Right kidney (tissue), 9 donors: ENCODE data around the gene C11orf68.
"Not testable (repeated sequence)": the region's sequence is repeated elsewhere in the genome, so short reads cannot be mapped to it uniquely, and the experiment has no call there.

Experiments
- DNase-seq: peaks from one replicate; pipeline ENCODE4 v3.0.0-alpha.2; 2016
- long read RNA-seq, 8 donors: transcript quantifications; one replicate each; lab custom pipeline, GENCODE V29; 2026

C11orf68 gene
- long read RNA-seq, donor 1, transcript C11orf68-201 (2 exons, 1,619 nt), result minor isoform, 7 of 336 reads
- long read RNA-seq, donor 1, transcript C11orf68-202 (2 exons, 1,559 nt), result major isoform, 20 of 336 reads
- long read RNA-seq, donor 1, transcript C11orf68-203 (1 exons, 1,528 nt), result minor isoform, 14 of 336 reads
- long read RNA-seq, donor 1, partial matches to known transcripts, result 295 of 336 reads
- long read RNA-seq, donor 1, other reads (novel, unspliced or antisense), result 0 of 336 reads
- long read RNA-seq, donor 2, transcript C11orf68-202 (2 exons, 1,559 nt), result minor isoform, 9 of 32 reads
- long read RNA-seq, donor 2, transcript C11orf68-201 (2 exons, 1,619 nt), result minor isoform, 5 of 32 reads
- long read RNA-seq, donor 2, transcript C11orf68-203 (1 exons, 1,528 nt), result major isoform, 18 of 32 reads
- long read RNA-seq, donor 2, partial matches to known transcripts, result 0 of 32 reads
- long read RNA-seq, donor 2, other reads (novel, unspliced or antisense), result 0 of 32 reads
- long read RNA-seq, donor 3, partial matches to known transcripts, result 60 of 144 reads
- long read RNA-seq, donor 3, other reads (novel, unspliced or antisense), result 75 of 144 reads
- long read RNA-seq, donor 4, transcript C11orf68-201 (2 exons, 1,619 nt), result minor isoform, 7 of 43 reads
- long read RNA-seq, donor 4, transcript C11orf68-202 (2 exons, 1,559 nt), result minor isoform, 8 of 43 reads
- long read RNA-seq, donor 4, transcript C11orf68-203 (1 exons, 1,528 nt), result major isoform, 28 of 43 reads
- long read RNA-seq, donor 4, partial matches to known transcripts, result 0 of 43 reads
- long read RNA-seq, donor 4, other reads (novel, unspliced or antisense), result 0 of 43 reads
- long read RNA-seq, donor 5, transcript C11orf68-201 (2 exons, 1,619 nt), result minor isoform, 8 of 380 reads
- long read RNA-seq, donor 5, transcript C11orf68-202 (2 exons, 1,559 nt), result major isoform, 16 of 380 reads
- long read RNA-seq, donor 5, transcript C11orf68-203 (1 exons, 1,528 nt), result minor isoform, 11 of 380 reads
- long read RNA-seq, donor 5, partial matches to known transcripts, result 345 of 380 reads
- long read RNA-seq, donor 5, other reads (novel, unspliced or antisense), result 0 of 380 reads
- long read RNA-seq, donor 6, transcript C11orf68-202 (2 exons, 1,559 nt), result minor isoform, 13 of 37 reads
- long read RNA-seq, donor 6, transcript C11orf68-201 (2 exons, 1,619 nt), result minor isoform, 5 of 37 reads
- long read RNA-seq, donor 6, transcript C11orf68-203 (1 exons, 1,528 nt), result major isoform, 19 of 37 reads
- long read RNA-seq, donor 6, partial matches to known transcripts, result 0 of 37 reads
- long read RNA-seq, donor 6, other reads (novel, unspliced or antisense), result 0 of 37 reads
- long read RNA-seq, donor 7, transcript C11orf68-203 (1 exons, 1,528 nt), result major isoform, 32 of 467 reads
- long read RNA-seq, donor 7, transcript C11orf68-201 (2 exons, 1,619 nt), result minor isoform, 8 of 467 reads
- long read RNA-seq, donor 7, transcript C11orf68-202 (2 exons, 1,559 nt), result minor isoform, 20 of 467 reads
- long read RNA-seq, donor 7, partial matches to known transcripts, result 407 of 467 reads
- long read RNA-seq, donor 7, other reads (novel, unspliced or antisense), result 0 of 467 reads
- long read RNA-seq, donor 8, transcript C11orf68-202 (2 exons, 1,559 nt), result major isoform, 18 of 43 reads
- long read RNA-seq, donor 8, transcript C11orf68-203 (1 exons, 1,528 nt), result major isoform, 18 of 43 reads
- long read RNA-seq, donor 8, transcript C11orf68-201 (2 exons, 1,619 nt), result minor isoform, 7 of 43 reads
- long read RNA-seq, donor 8, partial matches to known transcripts, result 0 of 43 reads
- long read RNA-seq, donor 8, other reads (novel, unspliced or antisense), result 0 of 43 reads

DNA sequence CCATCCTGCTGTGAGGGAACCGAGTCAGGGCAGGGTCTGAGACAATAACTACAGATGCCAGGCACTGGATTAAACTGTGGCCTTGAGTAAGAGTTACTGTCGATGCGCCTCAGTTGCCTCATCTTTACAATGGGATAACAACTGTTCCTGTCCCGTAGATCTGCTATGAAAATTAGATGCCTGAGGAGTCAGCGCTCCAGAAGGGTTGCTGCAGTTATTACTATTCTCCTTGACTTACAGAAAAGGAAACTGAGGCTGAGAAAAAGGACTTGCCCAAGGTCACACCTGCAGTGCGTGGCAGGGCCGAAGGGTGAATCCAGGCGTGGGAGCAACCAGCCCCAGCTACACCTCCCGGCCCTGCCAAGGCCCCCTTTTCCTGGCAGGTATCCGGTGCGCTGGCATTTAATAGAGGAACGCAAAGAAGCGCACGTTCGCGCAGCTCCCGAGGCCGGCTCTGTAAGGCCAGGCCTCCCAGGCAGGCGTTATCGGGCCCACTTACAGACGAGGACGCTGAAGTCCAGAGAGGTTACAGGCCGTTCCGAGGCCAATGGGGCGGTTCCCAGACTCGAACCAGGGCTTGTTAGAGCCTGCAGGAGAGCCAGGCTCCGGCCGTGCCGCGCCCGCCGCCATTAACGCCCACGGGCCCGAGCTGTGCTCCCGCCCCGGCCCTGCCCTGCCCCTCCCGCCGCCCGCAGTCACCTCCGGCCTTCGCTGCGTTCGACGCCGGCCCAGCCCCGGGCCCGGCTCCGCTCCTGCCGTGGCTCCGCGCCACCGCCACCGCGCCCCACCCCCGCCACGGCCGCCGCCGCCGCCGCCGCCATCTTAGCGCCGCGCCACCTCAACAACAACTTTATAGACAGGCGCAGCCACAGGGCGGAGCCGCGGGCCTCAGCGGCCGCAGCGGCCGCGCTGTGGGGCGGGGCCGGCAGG, at the start of gene C11orf68:
Gene C11orf68 (minus strand): TSS at position 852 of the 930 bp plus-strand sequence. CDS start 31 bp downstream, at position 821.
- peak; percentile 67 for DNase-seq

DNA sequence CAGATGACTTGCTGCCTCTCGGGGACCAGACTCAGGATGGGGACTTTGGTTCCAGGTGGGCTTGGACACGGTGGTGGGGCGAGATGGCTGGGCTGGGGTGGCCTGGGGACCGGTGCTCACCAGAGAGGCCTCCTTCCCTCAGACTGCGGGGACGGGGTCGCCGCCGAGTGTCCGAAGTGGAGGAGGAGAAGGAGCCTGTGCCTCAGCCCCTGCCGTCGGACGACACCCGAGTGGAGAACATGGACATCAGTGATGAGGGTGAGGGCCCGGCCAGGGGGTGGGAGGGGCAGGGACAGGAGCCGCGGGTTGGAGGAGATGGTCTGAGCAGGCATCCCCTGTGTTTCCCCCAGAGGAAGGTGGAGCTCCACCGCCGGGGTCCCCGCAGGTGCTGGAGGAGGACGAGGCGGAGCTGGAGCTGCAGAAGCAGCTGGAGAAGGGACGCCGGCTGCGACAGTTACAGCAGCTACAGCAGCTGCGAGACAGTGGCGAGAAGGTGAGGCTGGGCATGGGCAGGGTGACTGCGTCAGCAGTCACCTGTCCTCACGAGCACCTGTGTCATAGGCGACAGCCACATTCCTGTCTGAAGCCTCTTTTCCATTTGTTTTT, 48.6 kb upstream of the C11orf68 start:
- DNase-seq, result no peak

DNA sequence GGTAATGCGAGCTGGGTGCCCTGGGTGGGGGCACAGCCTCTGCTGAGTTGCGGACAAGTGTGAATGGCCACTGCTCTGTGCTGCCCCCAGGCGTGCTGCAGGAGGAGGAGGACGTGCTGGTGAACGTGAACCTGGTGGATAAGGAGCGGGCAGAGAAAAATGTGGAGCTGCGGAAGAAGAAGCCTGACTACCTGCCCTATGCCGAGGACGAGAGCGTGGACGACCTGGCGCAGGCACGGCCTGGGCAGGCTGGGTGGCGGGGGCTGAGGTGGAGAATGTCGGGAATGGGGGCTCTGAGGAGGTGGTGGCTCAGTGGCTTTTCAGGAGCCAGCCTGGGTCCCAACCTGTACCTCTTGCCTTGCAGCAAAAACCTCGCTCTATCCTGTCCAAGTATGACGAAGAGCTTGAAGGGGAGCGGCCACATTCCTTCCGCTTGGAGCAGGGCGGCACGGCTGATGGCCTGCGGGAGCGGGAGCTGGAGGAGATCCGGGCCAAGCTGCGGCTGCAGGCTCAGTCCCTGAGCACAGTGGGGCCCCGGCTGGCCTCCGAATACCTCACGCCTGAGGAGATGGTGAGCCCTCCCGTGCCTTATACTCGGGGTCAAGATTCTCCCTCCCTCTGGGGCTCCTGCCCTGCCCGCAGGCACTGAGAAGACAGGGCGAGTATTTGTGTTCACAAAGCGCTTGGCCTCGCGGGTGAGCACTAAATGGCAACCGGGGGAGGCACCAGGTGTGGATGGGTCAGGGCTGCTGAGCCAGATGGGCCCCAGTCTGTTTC, 47.3 kb upstream of the C11orf68 start:
- DNase-seq, result no peak

DNA sequence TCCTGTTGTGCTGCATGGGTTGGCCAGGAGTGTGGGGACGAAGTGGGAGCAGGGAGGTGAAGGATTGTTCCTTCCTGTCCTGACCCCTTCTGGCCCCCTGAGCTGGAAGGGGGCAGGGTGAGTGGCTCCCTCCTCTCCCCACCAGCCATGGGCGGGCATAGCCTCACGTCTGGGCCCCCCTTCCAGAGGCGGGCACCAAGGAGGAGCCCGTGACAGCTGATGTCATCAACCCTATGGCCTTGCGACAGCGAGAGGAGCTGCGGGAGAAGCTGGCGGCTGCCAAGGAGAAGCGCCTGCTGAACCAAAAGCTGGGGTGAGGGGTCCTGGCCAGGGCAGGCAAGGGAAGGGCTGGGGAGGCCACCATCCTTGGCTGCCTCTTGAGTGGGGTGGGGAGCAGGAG, 46.0 kb upstream of the C11orf68 start:
- DNase-seq, result no peak

DNA sequence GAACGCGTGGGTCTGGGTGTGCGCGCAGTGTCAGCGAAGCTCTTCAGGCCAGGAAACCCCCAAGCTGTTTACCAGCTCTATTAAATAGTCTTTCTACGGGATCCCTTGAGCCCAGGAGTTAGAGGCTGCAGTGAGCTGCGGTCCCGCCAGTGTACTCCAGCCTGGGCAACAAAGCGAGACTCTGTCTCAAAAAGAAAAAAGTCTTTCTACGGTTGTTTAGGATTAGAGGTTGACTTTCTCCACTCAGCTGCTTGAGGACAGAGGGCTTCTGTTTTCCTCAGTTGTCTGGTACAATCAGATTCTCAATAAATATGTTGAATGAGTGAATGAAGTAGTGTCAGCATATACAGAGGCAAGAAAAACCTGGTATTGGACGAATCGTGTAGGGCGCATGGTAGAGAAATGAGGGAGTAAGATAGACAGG, 43.3 kb upstream of the C11orf68 start:
- no peak for DNase-seq

DNA sequence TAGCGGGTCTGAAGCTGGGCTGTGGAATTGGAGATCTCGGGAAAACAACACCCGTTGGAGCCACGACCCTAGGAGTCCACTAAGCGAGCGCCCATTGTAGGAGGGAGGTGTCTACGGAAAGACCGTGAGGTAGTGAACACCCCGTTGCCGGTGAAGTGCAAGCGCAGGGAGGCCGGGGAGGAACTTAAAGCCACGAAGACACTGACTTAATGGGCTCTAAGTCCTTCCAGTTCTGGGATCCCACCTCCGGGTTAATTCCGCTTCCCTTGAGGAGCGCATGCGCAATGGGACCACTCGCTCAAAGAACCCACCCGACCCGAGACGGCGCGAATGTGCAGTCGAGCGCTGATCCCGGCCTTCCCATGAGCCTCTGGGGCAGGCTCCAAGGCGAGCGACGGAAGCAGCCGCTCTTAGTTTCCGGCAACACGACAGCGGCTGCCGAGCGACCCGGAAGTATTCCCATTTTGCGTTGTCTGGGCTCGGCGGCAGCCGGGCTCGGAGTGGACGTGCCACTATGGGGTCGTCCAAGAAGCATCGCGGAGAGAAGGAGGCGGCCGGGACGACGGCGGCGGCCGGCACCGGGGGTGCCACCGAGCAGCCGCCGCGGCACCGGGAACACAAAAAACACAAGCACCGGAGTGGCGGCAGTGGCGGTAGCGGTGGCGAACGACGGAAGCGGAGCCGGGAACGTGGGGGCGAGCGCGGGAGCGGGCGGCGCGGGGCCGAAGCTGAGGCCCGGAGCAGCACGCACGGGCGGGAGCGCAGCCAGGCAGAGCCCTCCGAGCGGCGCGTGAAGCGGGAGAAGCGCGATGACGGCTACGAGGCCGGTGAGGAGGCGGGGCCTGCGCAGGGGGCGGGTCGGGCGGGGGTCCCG, 42.6 kb upstream of the C11orf68 start, which contains the start of gene SART1:
Gene SART1 (plus strand): TSS at position 468 of the 874 bp plus-strand sequence. CDS start 47 bp downstream, at position 515.
- peak; percentile 81 for DNase-seq

DNA sequence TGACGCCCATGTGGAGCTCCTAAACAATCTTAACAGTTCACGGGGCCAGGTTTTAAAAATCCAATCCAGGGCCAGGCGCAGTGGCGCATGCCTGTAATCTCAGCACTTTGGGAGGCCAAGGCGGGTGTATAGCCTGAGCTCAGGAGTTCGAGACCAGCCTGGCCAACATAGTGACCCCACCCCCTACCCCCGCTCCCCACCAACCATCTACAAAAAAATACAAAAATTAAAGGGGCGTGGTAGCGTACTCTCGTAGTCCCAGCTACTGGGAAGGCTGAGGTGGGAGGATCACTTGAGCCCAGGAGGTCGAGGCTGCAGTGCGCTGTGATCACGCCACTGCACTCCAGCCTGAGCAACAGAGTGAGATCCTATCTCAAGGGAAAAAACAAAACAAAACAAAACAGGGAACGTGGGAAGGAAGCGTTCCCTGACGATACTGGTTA, 42.0 kb upstream of the C11orf68 start:
- no peak for DNase-seq

DNA sequence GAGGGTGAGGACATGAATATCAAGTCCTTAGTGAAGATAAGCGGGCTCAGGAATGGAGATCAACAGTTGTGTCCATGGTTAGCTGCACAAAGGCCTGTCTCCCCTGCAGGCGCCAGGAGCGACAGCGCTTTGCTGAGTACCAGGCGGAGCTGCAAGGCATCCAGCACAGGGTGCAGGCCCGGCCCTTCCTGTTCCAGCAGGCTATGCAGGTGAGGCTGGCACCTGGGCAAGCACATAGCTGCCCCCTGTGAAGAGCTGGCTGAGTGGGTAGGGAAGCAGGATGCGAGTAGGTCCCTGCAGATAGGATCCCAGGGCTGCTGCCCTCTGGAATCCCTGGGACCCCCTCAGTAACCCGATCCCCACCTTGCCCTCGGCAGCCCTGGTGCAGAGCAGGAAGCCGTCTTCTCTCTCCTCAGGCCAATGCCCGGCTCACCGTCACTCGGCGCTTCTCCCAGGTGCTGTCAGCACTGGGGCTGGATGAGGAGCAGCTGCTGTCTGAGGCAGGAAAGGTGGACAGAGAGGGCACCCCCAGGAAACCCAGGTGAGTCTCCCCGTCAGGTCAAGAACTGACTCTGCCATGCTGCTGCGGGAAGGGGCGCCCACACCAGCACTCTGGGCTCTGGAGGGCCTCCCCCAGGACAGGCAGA, 40.0 kb upstream of the C11orf68 start:
- no peak for DNase-seq

DNA sequence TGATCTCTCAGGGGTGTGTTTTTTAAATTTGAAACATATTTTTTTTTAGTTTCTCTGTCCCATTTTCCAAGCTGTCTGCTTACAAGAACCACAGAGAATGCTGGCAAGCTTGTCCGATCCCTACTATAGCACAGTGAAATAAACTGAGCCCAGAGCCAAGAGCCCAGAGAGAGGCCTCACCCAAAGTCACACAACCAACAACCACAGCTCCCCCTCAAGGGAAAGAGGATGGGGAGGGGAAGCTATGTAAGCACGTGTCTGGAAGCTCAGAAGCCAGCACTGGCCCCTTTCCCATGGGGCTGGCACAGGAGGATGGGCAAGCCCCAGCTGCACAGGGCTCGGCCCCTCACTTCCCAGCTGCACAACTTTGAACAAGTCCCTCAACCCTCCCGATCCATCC, 39.4 kb upstream of the C11orf68 start:
- no peak for DNase-seq

DNA sequence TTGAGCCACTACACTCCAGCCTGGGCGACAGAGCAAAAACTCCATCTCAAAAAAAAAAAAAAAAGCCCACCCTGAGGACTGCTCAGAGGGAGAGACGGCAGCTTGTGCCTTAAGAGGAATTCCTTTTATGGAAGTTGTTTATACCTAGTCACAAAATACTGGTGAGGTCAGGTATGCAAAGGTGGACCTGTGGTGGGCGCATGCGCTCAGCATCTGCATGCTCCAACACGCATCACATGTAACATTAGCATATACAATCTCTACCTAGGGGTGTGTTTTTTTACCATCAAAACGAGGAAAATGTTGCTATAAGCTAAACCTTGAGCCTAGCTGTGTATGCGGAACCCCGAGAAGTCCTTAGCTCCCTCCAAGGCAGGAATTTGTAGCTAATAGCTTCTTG, 35.9 kb upstream of the C11orf68 start:
- no peak for DNase-seq

DNA sequence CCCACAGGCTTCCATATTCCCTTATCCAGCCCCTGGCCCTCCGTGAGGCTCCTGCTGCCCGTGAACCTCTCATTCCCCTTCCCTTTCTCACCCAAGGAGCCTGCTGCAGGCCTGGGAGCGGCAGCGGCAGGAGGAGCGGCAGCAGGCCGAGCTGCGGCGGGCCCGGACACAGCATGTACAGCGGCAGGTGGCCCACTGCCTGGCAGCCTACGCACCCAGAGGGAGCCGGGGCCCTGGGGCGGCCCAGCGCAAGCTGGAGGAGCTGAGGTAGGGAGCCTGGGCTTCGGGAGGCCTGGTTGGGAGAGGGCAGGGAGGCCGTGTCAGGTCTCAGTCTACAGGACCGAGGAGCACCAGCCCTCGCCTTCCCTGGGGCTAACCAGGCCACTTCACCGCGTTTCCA, 34.6 kb upstream of the C11orf68 start:
- DNase-seq, result no peak

DNA sequence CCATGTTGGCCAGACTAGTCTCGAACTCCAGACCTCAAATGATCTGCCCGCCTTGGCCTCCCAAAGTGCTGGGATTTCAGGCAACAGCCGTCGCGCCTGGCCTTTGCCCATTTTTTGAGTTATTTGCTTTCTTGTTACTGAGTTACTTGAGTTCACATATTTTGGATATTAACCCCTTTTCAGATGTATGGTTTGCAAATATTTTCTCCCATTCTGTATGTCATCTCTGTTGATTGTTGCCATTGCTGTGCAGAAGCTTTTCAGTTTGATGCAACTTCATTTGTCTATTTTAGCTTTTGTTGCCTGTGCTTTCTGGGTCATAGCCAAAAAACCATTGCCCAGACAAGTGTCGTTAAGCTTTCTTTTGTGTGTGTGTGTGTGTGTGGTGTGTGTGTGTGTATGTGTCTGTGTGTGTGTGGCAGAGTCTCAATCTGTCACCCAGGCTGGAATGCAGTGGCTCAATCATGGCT, 33.2 kb upstream of the C11orf68 start:
- no peak for DNase-seq

DNA sequence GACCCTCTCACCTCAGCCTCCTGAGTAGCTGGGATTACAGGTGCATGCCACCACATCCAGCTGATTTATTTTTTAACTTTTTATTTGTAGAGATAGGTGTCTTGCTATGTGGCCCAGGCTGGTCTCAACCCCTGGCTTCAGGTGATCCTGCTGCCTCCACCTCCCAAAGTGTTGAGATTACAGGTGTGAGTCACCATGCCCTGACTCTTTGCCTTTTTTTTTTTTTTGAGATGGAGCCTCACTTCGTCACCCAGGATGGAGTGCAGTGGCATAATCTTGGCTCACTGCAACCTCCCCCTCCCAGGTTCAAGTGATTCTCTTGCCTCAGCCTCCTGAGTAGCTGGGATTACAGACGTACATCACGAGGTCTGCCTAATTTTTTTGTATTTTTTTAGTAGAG, 32.8 kb upstream of the C11orf68 start:
- DNase-seq, result not testable (repeated sequence)

DNA sequence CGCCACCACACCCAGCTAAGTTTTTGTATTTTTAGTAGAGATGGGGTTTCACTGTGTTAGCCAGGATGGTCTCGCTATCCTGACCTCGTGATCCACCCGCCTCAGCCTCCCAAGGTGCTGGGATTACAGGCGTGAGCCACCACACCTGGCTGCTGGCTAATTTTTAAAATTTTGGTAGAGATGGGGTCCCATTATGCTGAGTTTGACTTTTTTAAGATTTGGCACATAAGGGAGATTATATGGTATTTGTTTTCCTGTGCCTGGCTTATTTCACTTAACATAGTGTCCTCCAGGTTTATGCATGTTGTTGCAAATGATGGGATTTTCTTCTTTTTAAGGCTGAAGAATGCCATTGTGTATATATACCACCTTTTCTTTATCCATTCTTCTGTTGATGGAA, 31.8 kb upstream of the C11orf68 start:
- not testable (repeated sequence) for DNase-seq

DNA sequence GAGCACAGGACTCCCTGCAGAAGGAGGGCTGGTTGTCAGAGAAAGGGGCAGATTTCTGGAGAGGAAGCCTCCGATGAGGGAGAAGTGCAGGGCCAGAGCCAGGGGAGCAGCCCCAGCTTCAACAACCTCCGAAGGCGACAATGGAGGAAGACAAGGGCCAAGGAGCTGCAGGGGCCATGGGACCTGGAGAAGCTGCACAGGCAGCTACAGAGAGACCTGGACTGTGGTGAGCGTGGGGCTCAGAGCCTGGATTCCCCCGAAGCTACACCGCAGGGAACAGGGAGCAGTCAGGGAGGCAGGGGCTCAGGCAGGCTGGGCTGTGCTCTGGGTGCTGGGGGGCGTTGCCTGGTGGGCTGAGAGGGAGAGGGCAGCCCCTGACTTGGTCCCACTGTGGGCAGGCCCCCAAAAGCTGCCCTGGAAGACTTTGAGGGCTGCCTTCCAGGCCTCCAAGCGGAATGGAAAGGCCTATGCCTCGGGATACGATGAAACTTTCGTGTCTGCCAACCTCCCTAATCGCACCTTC, 28.8 kb upstream of the C11orf68 start:
- DNase-seq, result no peak

DNA sequence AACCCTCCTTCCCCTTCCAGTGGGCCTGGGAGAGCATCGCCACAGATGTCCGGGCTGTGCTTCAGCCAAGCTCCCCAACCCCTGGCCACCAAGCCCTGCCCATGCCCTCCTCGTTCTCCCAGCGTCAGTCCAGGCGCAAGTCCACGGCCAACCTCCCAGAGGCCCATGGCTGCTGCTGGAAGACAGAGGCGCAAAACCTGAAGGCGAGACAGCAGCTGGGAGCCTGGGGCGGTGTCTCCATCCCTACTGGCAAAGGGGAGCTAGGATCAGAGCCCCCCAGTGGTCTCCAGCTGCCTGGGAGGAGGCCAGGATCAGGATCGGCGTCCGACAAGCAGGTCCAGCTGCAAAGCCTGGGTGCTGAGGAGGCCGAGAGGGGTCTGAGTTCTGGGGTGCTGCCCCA, 28.3 kb upstream of the C11orf68 start:
- no peak for DNase-seq

DNA sequence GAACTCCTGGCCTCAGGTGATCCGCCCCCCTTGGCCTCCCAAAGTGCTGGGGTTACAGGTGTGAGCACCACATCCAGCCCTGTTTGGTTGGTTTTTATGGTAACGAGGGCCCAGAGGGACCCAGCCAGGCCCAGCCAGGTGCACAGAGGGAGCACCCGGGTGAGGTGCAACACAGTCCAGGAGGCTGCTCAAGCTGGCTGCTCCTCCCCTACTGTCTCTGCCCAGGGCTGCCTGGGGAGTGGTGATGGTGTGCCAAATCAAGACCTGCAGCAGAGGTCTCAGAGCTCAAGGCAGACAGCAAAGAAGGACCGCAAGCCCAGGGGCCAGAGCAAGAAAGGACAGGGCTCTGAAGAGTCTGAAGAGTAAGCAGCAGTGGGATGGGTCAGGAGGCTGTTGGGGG, 27.8 kb upstream of the C11orf68 start:
- no peak for DNase-seq
